GM12891 (cell line): Measurements from ENCODE around the gene AK1.
"Not testable (repeated sequence)": the region's sequence is repeated elsewhere in the genome, so short reads cannot be mapped to it uniquely, and the experiment has no call there.

Source experiments
- DNase-seq: peaks from one replicate; pipeline ENCODE4 v3.0.0; 2011; ENCODE audit warnings: low spot score; ENCODE audit not compliant: insufficient read length
- FAIRE-seq: peaks from 2 replicates; lab custom pipeline; 2011; peaks lifted over from hg19 to GRCh38; lab: Jason Lieb, UNC
- PAX5 ChIP-seq: IDR thresholded peaks from 2 replicates; pipeline ENCODE4 v1.6.1; 2011; ENCODE audit warnings: low read length, moderate library complexity, mild to moderate bottlenecking; ENCODE audit not compliant: insufficient read depth, severe bottlenecking
- POLR2A ChIP-seq: IDR thresholded peaks from 2 replicates; pipeline ENCODE4 v1.6.1; 2011; ENCODE audit warnings: low read depth, low read length, control low read depth
- POLR2AphosphoS5 ChIP-seq: IDR thresholded peaks from 2 replicates; pipeline ENCODE4 v1.6.1; 2011; ENCODE audit warnings: low read depth, low read length, control low read depth
- POU2F2 ChIP-seq: IDR thresholded peaks from 2 replicates; pipeline ENCODE4 v1.6.1; 2011; ENCODE audit warnings: low read depth, mild to moderate bottlenecking, control low read depth, low read length, moderate library complexity
- SPI1 ChIP-seq: IDR thresholded peaks from 2 replicates; pipeline ENCODE4 v1.6.1; 2011; ENCODE audit warnings: low read depth, low read length, control low read depth
- TAF1 ChIP-seq: IDR thresholded peaks from 2 replicates; pipeline ENCODE4 v1.6.1; 2011; ENCODE audit warnings: low read depth, low read length, control low read depth

Gene AK1

DNA sequence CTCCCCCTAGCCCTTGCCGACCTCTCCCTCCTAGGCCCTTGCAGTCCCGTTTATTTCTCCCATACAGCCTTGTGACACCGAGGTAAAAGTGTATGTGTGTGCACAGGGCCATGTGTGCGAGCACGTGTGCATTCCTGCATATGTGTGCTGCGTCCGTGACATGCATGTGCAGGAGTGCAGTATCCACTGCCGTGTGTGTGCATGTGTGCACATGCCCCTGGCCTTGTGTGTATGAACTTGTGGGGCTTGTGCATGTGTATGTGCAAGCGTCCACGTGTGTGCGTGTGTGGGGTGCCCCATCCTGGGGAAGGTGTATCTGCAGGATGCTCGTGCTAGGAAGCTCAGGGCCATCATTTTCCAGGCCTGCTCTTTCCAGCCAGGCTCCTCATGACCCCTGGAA, 6.6 kb downstream of the AK1 start:
- DNase-seq (no peak), FAIRE-seq (no peak)
- no peak for TF ChIP-seq SPI1
- TF ChIP-seq POU2F2 = no peak
- no peak for TF ChIP-seq POLR2A
- TF ChIP-seq POLR2AphosphoS5 = no peak
- no peak for TF ChIP-seq TAF1
- no peak for TF ChIP-seq PAX5

DNA sequence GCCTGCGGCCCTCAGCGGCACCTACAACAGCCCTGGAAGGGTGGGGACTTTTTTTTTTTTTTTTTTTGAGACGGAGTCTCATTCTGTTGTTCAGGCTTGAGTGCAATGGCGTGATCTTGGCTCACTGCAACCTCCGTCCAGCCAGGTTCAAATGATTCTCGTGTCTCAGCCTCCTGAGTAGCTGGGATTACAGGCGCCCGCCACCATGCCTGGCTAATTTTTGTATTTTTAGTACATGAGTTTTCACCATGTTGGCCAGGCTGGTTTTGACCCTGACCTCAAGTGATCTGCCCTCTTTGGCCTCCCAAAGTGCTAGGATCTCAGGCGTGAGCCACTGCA, 7.4 kb downstream of the AK1 start:
- not testable (repeated sequence) for FAIRE-seq

DNA sequence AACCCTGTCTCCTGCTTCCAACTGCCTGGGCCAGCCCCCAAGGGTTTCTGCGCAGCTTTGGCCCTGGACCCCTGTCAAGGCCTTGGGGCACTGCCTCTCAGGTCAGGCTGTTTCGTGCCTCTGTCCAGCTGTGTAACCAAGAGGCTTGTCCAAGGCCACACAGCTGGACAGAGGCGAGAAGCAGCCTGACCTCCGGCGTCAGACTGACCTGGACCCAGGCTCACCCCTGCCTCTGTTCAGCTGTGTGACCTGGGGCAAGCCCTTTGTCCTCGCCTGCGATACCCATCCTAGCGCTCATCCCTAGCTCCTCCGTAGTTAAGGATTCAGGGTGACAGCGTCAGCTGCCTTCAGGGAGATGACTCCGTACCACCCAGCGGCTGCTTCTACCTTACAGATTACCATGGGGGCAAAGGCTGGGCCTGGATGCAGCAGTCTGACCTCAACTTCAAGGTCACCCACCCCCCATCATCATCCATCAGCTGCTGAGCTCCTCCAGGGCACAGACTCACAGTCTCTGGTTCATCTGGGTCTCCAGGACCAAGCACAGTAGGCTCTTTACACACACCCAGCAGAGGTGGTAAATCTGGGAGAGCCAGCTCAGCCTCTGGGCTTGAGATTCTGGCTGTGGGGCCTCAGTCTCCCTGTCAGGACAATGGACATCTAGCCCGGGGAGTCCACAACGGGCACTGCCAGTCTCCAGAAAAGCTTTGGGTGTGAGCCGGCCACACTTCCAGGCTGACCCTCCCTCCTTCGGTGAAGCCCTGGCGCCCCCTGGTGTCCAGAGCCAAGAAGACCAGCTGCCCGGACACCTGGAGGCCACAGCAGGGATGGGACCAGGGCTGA, 7.9 kb downstream of the AK1 start:
- FAIRE-seq = peak; percentile 87
- TF ChIP-seq SPI1 (no peak), TAF1 (no peak), POLR2AphosphoS5 (no peak), POLR2A (no peak), PAX5 (no peak), POU2F2 (0 out of 2 replicates have a peak, but pooled peaks have one; percentile 10)
- peak; percentile 98 for DNase-seq

More for the DNA sequence above, 7.4 kb downstream of the AK1 start:
- not testable (repeated sequence) for DNase-seq

DNA sequence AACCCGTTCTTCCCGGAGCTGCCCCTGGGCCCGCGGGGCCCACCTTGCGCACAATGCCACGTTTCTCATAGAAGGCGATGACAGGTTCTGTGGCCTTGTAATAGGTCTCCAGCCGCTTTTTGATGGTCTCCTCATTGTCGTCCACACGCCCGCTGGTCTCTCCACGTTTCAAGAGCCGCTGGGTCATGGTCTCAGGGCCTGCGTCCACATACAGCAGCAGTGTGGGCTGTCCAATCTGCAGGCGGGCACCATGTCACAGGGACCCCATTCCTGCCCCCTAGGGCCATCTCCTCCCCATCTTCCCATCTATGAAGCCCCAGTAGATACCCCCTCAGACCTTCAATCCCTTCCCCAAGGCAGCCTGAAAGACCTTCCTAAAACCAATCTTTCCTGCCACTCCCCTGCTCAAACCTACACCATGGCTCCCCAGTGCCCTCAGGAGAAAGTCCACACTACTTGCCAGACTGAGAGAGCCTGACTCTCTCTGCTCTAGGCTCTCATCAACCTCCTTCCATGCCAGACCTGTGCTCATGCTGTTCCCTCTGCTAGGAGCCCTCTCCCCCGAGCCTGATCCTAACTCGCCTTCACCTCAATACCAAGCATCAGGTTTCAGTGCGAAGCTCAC, 9.1 kb downstream of the AK1 start:
- DNase-seq (no peak), FAIRE-seq (no peak)
- TF ChIP-seq TAF1 = no peak
- no peak for TF ChIP-seq POLR2AphosphoS5
- no peak for TF ChIP-seq PAX5
- TF ChIP-seq POLR2A = no peak

DNA sequence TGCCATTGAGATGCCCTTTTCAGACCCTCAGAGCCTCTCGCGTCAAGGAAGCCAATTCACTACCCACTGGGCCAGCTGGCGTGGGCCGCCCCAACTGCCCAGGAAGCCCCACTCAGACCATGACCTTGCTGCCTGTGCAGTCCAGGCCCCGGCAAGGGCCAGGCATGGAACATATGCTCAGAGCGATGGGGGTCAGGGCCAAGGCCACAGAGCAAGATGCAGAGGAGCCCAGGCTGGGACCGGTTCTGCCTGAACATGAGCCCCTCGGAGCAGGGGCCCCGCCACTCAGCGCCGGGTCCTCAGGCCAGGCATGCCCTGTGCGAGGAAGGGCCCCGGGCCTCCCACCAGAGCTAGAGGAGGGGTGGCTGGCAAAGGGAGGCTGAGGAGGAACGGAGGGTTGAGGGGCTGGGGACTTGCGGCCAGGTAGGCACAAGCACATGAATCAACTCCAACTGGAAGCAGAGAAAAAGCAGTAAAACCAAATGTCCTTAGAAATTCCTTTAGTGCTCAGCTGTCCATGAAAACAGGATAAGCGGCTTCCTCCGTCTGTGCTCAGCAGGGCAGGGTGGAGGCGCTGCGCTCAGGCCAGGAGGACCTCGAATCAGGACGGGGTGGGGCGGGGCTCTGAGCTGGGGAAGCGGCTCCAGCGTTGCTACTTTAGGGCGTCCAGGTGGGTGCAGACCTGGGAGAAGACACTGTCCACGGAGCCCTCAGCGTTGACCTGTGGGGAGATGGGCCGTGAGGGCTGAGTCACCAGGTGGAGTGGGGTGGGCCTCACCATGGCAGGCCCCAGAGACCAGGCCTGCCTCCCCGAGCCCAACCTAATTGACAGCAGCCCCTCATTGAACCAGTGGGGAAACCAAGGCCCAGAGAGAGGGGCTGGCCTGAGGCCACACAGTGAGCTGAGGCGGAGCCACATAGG, 9.9 kb downstream of the AK1 start:
- FAIRE-seq (no peak), DNase-seq (no peak)
- TF ChIP-seq POLR2A = no peak
- no peak for TF ChIP-seq PAX5
- no peak for TF ChIP-seq POLR2AphosphoS5
- TF ChIP-seq POU2F2 = no peak
- no peak for TF ChIP-seq SPI1
- TF ChIP-seq TAF1 = no peak

DNA sequence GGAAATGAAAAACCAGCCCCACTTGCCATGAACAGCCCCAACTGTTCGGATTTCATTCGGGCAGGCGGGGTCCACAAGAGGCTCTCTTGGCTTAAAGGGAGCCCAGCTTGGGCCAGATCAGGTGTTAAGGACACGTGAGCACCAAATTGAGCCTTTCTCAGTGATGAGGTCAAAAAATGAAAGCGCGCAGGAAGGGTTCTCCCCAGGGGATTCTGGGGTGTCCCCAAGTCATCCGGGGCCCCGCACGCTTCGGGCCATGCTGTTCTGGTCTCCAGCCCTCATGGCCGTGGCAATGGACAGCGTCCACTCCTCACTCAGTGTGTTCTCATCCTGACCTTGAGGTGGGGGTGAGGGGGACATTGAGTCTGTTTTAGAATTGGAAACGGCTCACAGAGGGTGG, 10.9 kb downstream of the AK1 start:
- DNase-seq (no peak), FAIRE-seq (no peak)
- TF ChIP-seq POU2F2 (no peak), SPI1 (no peak), POLR2AphosphoS5 (no peak), TAF1 (no peak), PAX5 (no peak), POLR2A (no peak)

DNA sequence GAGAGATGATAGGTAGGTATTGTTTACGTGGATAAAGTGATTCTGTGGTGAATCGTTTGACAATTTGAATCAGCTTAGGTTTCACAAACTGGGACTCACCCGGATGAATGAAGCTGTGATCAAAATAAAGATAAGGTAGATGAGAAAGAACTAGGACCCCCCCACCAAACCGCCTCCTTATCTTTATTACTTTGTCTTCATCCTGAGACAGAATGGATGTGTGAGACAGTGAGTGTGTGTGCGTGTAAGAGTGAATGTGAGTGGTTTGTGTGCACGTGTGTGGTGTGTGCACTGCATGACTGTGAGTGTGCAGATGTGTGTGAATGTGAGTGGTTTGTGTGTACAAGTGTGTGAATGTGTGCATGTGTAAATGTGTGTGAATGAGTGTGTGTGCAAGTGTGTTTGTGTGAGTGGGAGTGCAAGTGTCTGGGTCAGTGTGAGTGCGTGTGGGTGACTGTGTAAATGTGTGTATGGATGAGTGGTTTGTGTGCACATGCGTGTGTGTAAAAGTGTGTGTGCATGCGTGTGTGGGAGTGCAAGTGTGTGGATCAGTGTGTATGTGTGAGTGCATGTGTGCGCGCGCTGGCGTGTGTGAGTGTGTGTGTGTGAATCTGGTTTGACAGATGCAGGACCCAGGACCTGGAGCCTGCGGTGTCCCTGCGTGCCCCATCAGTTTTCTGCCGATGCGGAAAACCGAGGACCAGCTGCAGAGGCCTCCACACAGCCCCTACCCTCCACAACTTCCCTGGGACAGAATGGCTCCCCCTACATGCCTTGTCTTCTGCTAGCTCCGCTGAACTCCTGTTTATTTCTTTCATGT, 11.6 kb downstream of the AK1 start:
- no peak for TF ChIP-seq TAF1
- no peak for TF ChIP-seq POLR2A
- TF ChIP-seq PAX5 = no peak
- no peak for TF ChIP-seq POLR2AphosphoS5
- TF ChIP-seq SPI1 = no peak
- TF ChIP-seq POU2F2 = no peak
- peak; percentile 13 for FAIRE-seq
- no peak for DNase-seq

DNA sequence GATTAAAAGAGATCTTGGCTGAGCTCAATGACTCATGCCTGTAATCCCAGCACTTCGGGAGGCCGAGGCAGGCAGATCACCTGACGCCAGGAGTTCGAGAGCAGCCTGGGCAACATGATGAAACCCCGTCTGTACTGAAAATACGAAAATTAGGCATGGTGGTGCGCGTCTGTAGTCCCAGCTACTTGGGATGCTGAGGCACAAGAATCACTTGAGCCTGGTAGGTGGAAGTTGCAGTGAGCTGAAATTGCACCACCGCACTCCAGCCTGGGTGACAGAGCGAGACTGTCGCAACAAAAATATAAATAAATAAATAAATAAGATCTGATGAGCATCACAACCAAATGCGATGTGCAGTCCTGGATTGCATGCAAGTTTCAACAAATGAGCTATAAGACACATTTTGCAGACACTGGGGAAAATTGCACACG, 14.3 kb downstream of the AK1 start:
- DNase-seq (no peak), FAIRE-seq (no peak)

More for the DNA sequence above, 14.3 kb downstream of the AK1 start:
- no peak for TF ChIP-seq POLR2A
- no peak for TF ChIP-seq POLR2AphosphoS5
- no peak for TF ChIP-seq PAX5
- TF ChIP-seq POU2F2 = no peak
- TF ChIP-seq SPI1 = no peak
- no peak for TF ChIP-seq TAF1
